ENCODE data around the gene FMN2.

FMN2 gene

GRCh38 chr1:240091614-240092300 is at the start of gene FMN2:
FMN2 (plus strand) TSS chr1:240091883; CDS start chr1:240092110, 227 bp downstream.
- DNase-seq, result peak; percentile 86

GRCh38 chr1:240044620-240045019 is 47.1 kb upstream of the FMN2 start:
- no peak for DNase-seq

GRCh38 chr1:240046000-240046399 is 45.7 kb upstream of the FMN2 start:
- DNase-seq, result no peak

GRCh38 chr1:240054109-240054701 is 37.5 kb upstream of the FMN2 start:
- no peak for DNase-seq

GRCh38 chr1:240055936-240056335 is 35.7 kb upstream of the FMN2 start:
- DNase-seq, result no peak

GRCh38 chr1:240056350-240056749 is 35.3 kb upstream of the FMN2 start:
- DNase-seq, result peak; percentile 25

- no peak for DNase-seq
Observed at GRCh38 chr1:240058049-240058448, 33.6 kb upstream of the FMN2 start.

- no peak for DNase-seq
Observed at GRCh38 chr1:240068961-240069360, 22.7 kb upstream of the FMN2 start.

GRCh38 chr1:240070188-240070587 is 21.5 kb upstream of the FMN2 start:
- no peak for DNase-seq

- DNase-seq, result no peak
Observed at GRCh38 chr1:240073097-240073496, 18.6 kb upstream of the FMN2 start.

- DNase-seq, result no peak
Observed at GRCh38 chr1:240074422-240074821, 17.3 kb upstream of the FMN2 start.

GRCh38 chr1:240074908-240075307 is 16.8 kb upstream of the FMN2 start:
- DNase-seq, result no peak

- no peak for DNase-seq
Observed at GRCh38 chr1:240084337-240084736, 7.3 kb upstream of the FMN2 start.

- DNase-seq, result no peak
Observed at GRCh38 chr1:240084749-240085148, 6.9 kb upstream of the FMN2 start.

GRCh38 chr1:240086726-240087125 is 5.0 kb upstream of the FMN2 start:
- no peak for DNase-seq

GRCh38 chr1:240090014-240090413 is 1.7 kb upstream of the FMN2 start:
- DNase-seq, result no peak

GRCh38 chr1:240090957-240091600 is 604 bp upstream of the FMN2 start:
- DNase-seq, result no peak

- peak; percentile 78 for DNase-seq
Observed at GRCh38 chr1:240092301-240093119, 827 bp downstream of the FMN2 start.

- DNase-seq, result peak; percentile 63
Observed at GRCh38 chr1:240093120-240093961, 1.7 kb downstream of the FMN2 start.

GRCh38 chr1:240094041-240094722 is 2.5 kb downstream of the FMN2 start:
- DNase-seq, result peak; percentile 12

- no peak for DNase-seq
Observed at GRCh38 chr1:240096974-240097373, 5.3 kb downstream of the FMN2 start.

- no peak for DNase-seq
Observed at GRCh38 chr1:240098534-240098933, 6.9 kb downstream of the FMN2 start.

Measured in DMS53 (cell line).